C4-2B (cell line): Measurements from ENCODE around the gene CX3CL1.

Source experiments
- H3K27ac ChIP-seq: fragments of 450-650 bp; 2 replicates; pipeline ENCODE4 v1.5.1; 2017
- CTCF ChIP-seq: fragments of 450-650 bp; conservative IDR thresholded peaks from 2 replicates; pipeline ENCODE4 v1.5.1; 2017; ENCODE audit warnings: mild to moderate bottlenecking
- ZFX ChIP-seq: fragments of 450-650 bp; IDR thresholded peaks from 2 replicates; pipeline ENCODE4 v1.6.1; 2017

Gene CX3CL1

DNA sequence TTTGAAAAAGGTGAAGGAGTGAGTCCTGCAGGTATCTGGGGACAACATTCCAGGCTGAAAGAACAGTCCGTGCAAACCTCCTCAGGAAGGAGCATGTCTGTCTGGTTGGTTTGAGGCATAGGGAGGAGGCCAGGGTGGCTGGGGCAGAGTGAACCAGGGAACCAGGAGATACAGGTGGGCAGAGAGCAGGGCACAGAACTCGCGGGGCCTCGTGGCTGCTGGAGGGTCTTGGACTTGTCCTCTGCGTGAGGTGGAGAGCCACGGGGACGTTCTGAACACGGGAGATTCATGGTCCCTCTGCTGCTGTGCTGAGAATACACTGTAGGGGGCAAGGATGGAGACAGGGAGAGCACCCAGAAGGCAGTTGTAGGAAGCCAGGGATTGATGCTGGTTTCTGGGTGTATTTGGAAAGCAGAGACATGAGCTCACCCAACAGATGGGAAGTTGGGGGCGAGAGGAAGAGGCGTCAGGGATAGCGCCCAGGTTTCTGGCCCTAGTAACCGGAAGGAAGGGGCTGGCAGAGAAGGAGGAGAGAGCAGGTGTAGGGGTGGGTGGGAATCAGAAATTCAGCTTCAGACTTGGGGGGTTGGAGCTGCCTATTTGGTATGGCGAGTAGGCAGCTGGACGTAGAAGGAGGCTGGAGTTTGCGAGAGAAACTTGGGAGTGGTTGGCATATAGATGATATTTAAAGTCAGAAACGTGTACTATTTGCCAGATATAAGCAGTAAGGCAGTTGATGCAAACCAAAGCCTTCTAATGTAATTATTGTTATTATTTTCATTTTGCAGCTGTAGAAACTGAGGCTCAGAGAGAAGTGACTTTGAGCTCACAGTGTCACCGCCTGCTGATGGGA, 31.9 kb downstream of the CX3CL1 start, which contains the start of gene CCL17:
Gene CCL17 (plus strand): TSS at position 803 of the 853 bp plus-strand sequence. CDS start 9,166 bp downstream, outside the sequence.
- no peak for TF ChIP-seq ZFX
- no peak for TF ChIP-seq CTCF
- H3K27ac ChIP-seq, result no peak within 1 kb of the TSS

GRCh38 chr16:57405097-57405496, 32.8 kb downstream of the CX3CL1 start:
- H3K27ac ChIP-seq, result no peak overlapping the region
- TF ChIP-seq CTCF, result no peak

DNA sequence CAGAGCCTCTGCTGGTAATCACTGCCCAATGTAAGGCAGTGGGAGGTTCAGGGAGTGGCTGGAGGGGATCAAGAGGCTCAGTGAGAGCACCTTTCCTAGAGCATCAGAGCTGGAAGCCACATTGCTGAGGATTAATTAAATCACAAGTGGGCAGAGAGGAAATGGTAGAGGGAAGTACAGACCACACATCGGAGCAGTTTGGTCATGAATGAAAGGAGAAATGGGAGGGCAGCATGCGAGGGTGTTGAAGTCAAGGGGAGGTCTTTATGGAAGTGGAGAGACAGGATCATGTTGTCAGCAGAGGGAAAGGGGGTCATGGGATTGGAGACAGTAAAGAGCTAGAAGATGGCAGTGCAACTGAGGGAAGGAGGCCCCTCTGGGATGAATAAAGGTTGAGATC, 34.6 kb downstream of the CX3CL1 start:
- H3K27ac ChIP-seq, result no peak overlapping the region
- TF ChIP-seq ZFX, result no peak
- no peak for TF ChIP-seq CTCF

GRCh38 chr16:57407521-57408353, 35.4 kb downstream of the CX3CL1 start:
- TF ChIP-seq CTCF (no peak), ZFX (no peak)
- H3K27ac ChIP-seq, result no peak overlapping the region

GRCh38 chr16:57409065-57409464, 36.8 kb downstream of the CX3CL1 start:
- no peak overlapping the region for H3K27ac ChIP-seq
- TF ChIP-seq ZFX (no peak), CTCF (no peak)

- no peak for TF ChIP-seq CTCF
- TF ChIP-seq ZFX, result no peak
- H3K27ac ChIP-seq, result no peak overlapping the region
Measured at GRCh38 chr16:57409870-57410587, 37.7 kb downstream of the CX3CL1 start.
